Parathyroid adenoma (tissue), 2 donors: ENCODE data around the gene TNFSF15.

Experiments
- H2AFZ ChIP-seq: fragments of 300-600 bp; sonication (generic); one replicate; pipeline ENCODE4 v1.7.0; 2017; ENCODE audit warnings: antibody characterized with exemption, mild to moderate bottlenecking
- H3K27ac ChIP-seq: fragments of 300-600 bp; sonication (generic); one replicate; pipeline ENCODE4 v1.7.0; 2017
- H3K27me3 ChIP-seq: fragments of 300-600 bp; sonication (generic); one replicate; pipeline ENCODE4 v1.7.0; 2017; ENCODE audit warnings: low read length; ENCODE audit not compliant: control insufficient read depth, insufficient read depth
- H3K36me3 ChIP-seq: fragments of 300-600 bp; sonication (generic); one replicate; pipeline ENCODE4 v1.7.0; 2017; ENCODE audit warnings: low read length; ENCODE audit not compliant: control insufficient read depth, insufficient read depth
- H3K4me1 ChIP-seq: fragments of 300-600 bp; sonication (generic); one replicate; pipeline ENCODE4 v1.7.0; 2017; ENCODE audit warnings: control low read depth
- H3K4me2 ChIP-seq: fragments of 300-600 bp; sonication (generic); one replicate; pipeline ENCODE4 v1.7.0; 2017; ENCODE audit warnings: low read length
- H3K4me3 ChIP-seq: fragments of 300-600 bp; sonication (generic); one replicate; pipeline ENCODE4 v1.7.0; 2017; ENCODE audit warnings: low read depth, low read length
- H3K79me2 ChIP-seq: fragments of 300-600 bp; sonication (generic); one replicate; pipeline ENCODE4 v1.7.0; 2017; ENCODE audit warnings: control low read depth
- H3K9ac ChIP-seq: fragments of 300-600 bp; sonication (generic); one replicate; pipeline ENCODE4 v1.7.0; 2017; ENCODE audit warnings: mild to moderate bottlenecking
- H3K9me3 ChIP-seq: fragments of 300-600 bp; sonication (generic); one replicate; pipeline ENCODE4 v1.7.0; 2017; ENCODE audit warnings: low read length; ENCODE audit not compliant: control insufficient read depth
- CTCF ChIP-seq: fragments of 300-600 bp; sonication (generic); IDR thresholded peaks from one replicate; pipeline ENCODE4 v1.7.0; 2017; ENCODE audit warnings: antibody characterized with exemption, mild to moderate bottlenecking
- donor health status: primary hyperparathyroidism.

TNFSF15 gene

GRCh38 chr9:114789006-114789405 is 16.8 kb downstream of the TNFSF15 start:
- no peaks in the 10 kb centered on the region for H3K27me3 ChIP-seq
- H3K27ac ChIP-seq = no peak overlapping the region
- H3K4me2 ChIP-seq = no peak overlapping the region
- TF ChIP-seq CTCF = no peak
- H3K9ac ChIP-seq = no peak overlapping the region
- no peaks in the 10 kb centered on the region for H3K79me2 ChIP-seq
- H3K4me1 ChIP-seq = no peaks in the 10 kb centered on the region
- no peak overlapping the region for H2AFZ ChIP-seq
- no peaks in the 10 kb centered on the region for H3K36me3 ChIP-seq
- no peaks in the 10 kb centered on the region for H3K9me3 ChIP-seq
- H3K4me3 ChIP-seq = no peak overlapping the region

- H3K4me2 ChIP-seq = no peak overlapping the region
- H3K9ac ChIP-seq = no peak overlapping the region
- TF ChIP-seq CTCF = no peak
- H3K4me3 ChIP-seq = no peak overlapping the region
- H3K27ac ChIP-seq = no peak overlapping the region
- no peaks in the 10 kb centered on the region for H3K4me1 ChIP-seq
- H3K27me3 ChIP-seq = no peaks in the 10 kb centered on the region
- H3K36me3 ChIP-seq = no peaks in the 10 kb centered on the region
- H3K9me3 ChIP-seq = no peaks in the 10 kb centered on the region
- H2AFZ ChIP-seq = no peak overlapping the region
- H3K79me2 ChIP-seq = no peaks in the 10 kb centered on the region
Observed at GRCh38 chr9:114787781-114788498, 17.9 kb downstream of the TNFSF15 start.

GRCh38 chr9:114787214-114787613 is 18.6 kb downstream of the TNFSF15 start:
- TF ChIP-seq CTCF = no peak
- H3K9me3 ChIP-seq = no peaks in the 10 kb centered on the region
- H3K27me3 ChIP-seq = no peaks in the 10 kb centered on the region
- H3K36me3 ChIP-seq = no peaks in the 10 kb centered on the region
- no peak overlapping the region for H2AFZ ChIP-seq
- H3K4me3 ChIP-seq = no peak overlapping the region
- H3K9ac ChIP-seq = no peak overlapping the region
- no peak overlapping the region for H3K27ac ChIP-seq
- H3K4me2 ChIP-seq = no peak overlapping the region
- H3K4me1 ChIP-seq = no peaks in the 10 kb centered on the region
- no peaks in the 10 kb centered on the region for H3K79me2 ChIP-seq

GRCh38 chr9:114785866-114786650 is 19.8 kb downstream of the TNFSF15 start:
- H3K9me3 ChIP-seq = no peaks in the 10 kb centered on the region
- H3K27me3 ChIP-seq = no peaks in the 10 kb centered on the region
- no peak overlapping the region for H3K27ac ChIP-seq
- no peak overlapping the region for H3K4me3 ChIP-seq
- no peaks in the 10 kb centered on the region for H3K36me3 ChIP-seq
- no peaks in the 10 kb centered on the region for H3K4me1 ChIP-seq
- H3K4me2 ChIP-seq = no peak overlapping the region
- H3K9ac ChIP-seq = no peak overlapping the region
- H3K79me2 ChIP-seq = no peaks in the 10 kb centered on the region
- no peak for TF ChIP-seq CTCF
- H2AFZ ChIP-seq = no peak overlapping the region
